A549 (cell line): ENCODE measurements around the gene RNASE8.

Experiments
- BHLHE40 ChIP-seq: IDR thresholded peaks from 2 replicates; pipeline ENCODE4 v1.6.1; 2012; ENCODE audit warnings: low read depth, low read length, inconsistent platforms
- CEBPB ChIP-seq, 2 experiments: fragments of >200 bp in 1 of 2; sonication (Bioruptor Twin) in 1 of 2; formaldehyde crosslinking in 1 of 2; IDR thresholded peaks; 2 replicates each; pipeline ENCODE4 v1.6.1; 2012 to 2016
- HDAC2 ChIP-seq: fragments of 200-600 bp; sonication (generic); IDR thresholded peaks from 2 replicates; pipeline ENCODE4 v1.6.1; 2016
- JUNB ChIP-seq: fragments of >200 bp; sonication (Bioruptor Twin); formaldehyde crosslinking; IDR thresholded peaks from 2 replicates; pipeline ENCODE4 v1.6.1; 2016
- NFE2L2 ChIP-seq: fragments of 150-350 bp; conservative IDR thresholded peaks from 2 replicates; pipeline ENCODE4 v1.6.1; 2014; ENCODE audit warnings: low read length
- POLR2A ChIP-seq: IDR thresholded peaks from 2 replicates; pipeline ENCODE4 v1.6.1; 2012; ENCODE audit warnings: mild to moderate bottlenecking, low read length
- RAD21 ChIP-seq, 2 experiments: fragments of >200 bp in 1 of 2; sonication (Bioruptor Twin) in 1 of 2; formaldehyde crosslinking in 1 of 2; IDR thresholded peaks in 1 of 2; conservative IDR thresholded peaks in 1 of 2; 2 replicates in 1 of 2; 3 replicates in 1 of 2; pipeline ENCODE4 v1.6.1; 2012 to 2018; ENCODE audit warnings: inconsistent platforms in 1 of 2
- RCOR1 ChIP-seq: fragments of 150-350 bp; IDR thresholded peaks from 2 replicates; pipeline ENCODE4 v1.6.1; 2014; ENCODE audit warnings: antibody characterized with exemption, low read length, low read depth
- RNF2 ChIP-seq: fragments of 200-600 bp; sonication (generic); IDR thresholded peaks from 2 replicates; pipeline ENCODE4 v1.6.1; 2016; ENCODE audit warnings: low read depth, mild to moderate bottlenecking, antibody characterized with exemption, moderate library complexity, borderline replicate concordance
- SREBF2 ChIP-seq: fragments of 450-650 bp; IDR thresholded peaks from 2 replicates; pipeline ENCODE4 v1.6.1; 2014; ENCODE audit warnings: mild to moderate bottlenecking, moderate library complexity
- ZFP36 ChIP-seq: fragments of 450-650 bp; IDR thresholded peaks from 2 replicates; pipeline ENCODE4 v1.6.1; 2014; ENCODE audit warnings: borderline replicate concordance; ENCODE audit not compliant: partially characterized antibody
- TF ChIP-seq, protein P1 (sequence below): fragments of >200 bp; sonication (Bioruptor Twin); formaldehyde crosslinking; IDR thresholded peaks from 3 replicates; pipeline ENCODE4 v1.5.1; 2016
- TF ChIP-seq, protein P2 (sequence below): fragments of 200-600 bp; sonication (generic); IDR thresholded peaks from 2 replicates; pipeline ENCODE4 v1.6.1; 2016; ENCODE audit warnings: antibody characterized with exemption, mild to moderate bottlenecking, moderate library complexity

- TF ChIP-seq, protein P1, sequence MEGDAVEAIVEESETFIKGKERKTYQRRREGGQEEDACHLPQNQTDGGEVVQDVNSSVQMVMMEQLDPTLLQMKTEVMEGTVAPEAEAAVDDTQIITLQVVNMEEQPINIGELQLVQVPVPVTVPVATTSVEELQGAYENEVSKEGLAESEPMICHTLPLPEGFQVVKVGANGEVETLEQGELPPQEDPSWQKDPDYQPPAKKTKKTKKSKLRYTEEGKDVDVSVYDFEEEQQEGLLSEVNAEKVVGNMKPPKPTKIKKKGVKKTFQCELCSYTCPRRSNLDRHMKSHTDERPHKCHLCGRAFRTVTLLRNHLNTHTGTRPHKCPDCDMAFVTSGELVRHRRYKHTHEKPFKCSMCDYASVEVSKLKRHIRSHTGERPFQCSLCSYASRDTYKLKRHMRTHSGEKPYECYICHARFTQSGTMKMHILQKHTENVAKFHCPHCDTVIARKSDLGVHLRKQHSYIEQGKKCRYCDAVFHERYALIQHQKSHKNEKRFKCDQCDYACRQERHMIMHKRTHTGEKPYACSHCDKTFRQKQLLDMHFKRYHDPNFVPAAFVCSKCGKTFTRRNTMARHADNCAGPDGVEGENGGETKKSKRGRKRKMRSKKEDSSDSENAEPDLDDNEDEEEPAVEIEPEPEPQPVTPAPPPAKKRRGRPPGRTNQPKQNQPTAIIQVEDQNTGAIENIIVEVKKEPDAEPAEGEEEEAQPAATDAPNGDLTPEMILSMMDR = no peak
- TF ChIP-seq ZFP36 = no peak
- TF ChIP-seq JUNB = no peak
- TF ChIP-seq CEBPB (IDR thresholded peaks at IDR 0.05) = no peak
- TF ChIP-seq RCOR1 = no peak
- no peak for TF ChIP-seq HDAC2
- no peak for TF ChIP-seq RNF2
- TF ChIP-seq POLR2A = no peak
- TF ChIP-seq, protein P2, sequence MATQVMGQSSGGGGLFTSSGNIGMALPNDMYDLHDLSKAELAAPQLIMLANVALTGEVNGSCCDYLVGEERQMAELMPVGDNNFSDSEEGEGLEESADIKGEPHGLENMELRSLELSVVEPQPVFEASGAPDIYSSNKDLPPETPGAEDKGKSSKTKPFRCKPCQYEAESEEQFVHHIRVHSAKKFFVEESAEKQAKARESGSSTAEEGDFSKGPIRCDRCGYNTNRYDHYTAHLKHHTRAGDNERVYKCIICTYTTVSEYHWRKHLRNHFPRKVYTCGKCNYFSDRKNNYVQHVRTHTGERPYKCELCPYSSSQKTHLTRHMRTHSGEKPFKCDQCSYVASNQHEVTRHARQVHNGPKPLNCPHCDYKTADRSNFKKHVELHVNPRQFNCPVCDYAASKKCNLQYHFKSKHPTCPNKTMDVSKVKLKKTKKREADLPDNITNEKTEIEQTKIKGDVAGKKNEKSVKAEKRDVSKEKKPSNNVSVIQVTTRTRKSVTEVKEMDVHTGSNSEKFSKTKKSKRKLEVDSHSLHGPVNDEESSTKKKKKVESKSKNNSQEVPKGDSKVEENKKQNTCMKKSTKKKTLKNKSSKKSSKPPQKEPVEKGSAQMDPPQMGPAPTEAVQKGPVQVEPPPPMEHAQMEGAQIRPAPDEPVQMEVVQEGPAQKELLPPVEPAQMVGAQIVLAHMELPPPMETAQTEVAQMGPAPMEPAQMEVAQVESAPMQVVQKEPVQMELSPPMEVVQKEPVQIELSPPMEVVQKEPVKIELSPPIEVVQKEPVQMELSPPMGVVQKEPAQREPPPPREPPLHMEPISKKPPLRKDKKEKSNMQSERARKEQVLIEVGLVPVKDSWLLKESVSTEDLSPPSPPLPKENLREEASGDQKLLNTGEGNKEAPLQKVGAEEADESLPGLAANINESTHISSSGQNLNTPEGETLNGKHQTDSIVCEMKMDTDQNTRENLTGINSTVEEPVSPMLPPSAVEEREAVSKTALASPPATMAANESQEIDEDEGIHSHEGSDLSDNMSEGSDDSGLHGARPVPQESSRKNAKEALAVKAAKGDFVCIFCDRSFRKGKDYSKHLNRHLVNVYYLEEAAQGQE = no peak
- no peak for TF ChIP-seq NFE2L2
- no peak for TF ChIP-seq BHLHE40
- no peak for TF ChIP-seq RAD21 (conservative IDR thresholded peaks at IDR 0.05 in 1 of 2, IDR thresholded peaks at IDR 0.05 in 1 of 2)
- TF ChIP-seq SREBF2 = no peak
These were observed 45.1 kb downstream of the RNASE8 start for GRCh38 chr14:21102521-21103410.
